ENCODE measurements around the gene RAPGEF6.
"Not testable (repeated sequence)": the region's sequence is repeated elsewhere in the genome, so short reads cannot be mapped to it uniquely, and the experiment has no call there.

Gene RAPGEF6

DNA sequence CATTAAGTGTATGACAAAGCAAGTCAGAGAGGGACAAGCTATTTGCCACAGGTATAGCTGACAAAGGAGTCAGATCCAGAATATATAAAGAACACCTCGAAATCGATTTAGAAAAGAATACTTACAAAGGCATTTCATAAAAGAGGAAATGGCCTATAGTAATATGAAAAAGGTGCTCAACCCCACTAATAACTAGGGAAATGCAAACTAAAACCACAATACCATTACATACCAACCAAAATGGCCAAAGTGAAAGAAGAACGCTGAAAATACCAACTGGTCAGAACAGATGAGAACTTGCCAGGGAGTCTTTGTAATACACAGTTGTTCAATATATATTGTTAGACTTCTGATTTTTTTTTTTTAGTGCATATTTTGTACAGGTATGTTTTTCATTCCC, 218.3 kb downstream of the RAPGEF6 start:
- DNase-seq: no peak

DNA sequence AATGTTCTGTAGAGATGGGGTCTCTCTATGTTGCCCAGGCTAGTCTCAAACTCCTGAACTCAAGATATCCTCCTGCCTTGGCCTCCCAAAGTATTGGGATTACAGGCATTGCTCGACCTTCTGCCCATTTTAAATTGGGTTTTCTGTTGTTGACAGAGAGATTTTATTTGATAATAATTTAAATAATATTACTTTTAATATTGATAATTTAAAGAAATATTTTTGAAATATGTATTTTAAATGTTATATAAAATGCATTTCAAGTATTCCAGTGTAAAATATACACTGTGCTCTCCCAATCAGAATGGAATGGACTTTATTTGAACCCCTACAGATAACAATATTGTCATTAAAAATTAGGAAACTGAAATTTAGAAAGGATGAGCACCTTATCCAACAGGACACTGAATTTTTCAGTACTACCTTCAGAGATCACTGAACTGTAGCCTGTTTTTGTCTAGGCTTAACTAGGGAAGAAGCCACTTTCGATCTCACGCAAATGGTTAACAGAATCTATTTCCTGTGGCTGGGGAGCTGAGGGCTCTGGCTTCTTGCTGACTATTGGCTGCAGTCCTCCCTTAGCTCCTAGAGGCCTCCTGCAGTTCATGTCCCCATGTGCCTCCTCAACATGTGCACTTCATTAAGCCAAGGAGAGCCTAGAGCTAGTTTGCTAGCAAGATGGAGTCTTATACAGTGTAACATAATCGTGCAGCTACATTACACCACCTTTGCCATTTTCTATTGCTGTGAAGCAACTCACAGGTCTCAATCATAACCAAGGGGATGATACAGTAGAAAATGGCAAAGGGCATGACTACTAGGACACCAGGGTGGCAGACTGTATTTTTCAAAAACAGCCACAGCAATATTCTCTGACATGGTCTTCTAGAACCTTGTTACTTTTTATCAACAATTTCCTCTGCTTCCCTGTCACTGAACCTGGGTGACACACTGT, 221.1 kb downstream of the RAPGEF6 start:
- no peak for DNase-seq

DNA sequence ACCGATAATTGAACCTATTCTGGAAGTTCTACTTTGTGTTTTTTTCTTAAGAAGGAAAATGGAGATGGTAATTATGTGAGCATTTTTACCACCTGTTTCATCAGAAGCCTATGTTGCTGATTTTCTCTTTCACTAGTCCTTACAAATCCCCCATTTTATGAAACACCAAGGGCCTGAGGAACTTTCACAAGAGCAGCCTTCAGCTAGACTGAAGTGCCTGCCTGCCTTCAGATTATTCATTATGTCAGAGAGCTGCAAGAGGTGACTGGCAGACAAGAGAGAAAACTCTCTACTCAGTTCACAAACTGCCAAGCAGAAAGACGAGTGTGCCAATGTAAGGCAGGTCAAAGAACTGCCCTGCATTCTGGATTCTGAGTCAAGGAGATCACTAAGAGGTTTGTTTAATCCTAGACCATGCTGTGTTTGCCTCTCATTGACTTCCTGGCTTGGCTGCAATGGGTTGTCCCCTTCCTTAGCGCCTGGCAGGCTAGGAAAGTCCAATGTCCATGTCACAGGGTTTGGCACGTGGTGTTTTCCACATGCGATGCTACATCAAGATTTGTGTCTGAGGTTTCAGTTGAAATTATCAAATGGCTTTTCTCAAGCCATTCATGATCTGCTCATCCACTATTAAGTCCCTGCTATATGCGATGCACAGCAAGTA, 227.9 kb downstream of the RAPGEF6 start:
- DNase-seq: no peak

DNA sequence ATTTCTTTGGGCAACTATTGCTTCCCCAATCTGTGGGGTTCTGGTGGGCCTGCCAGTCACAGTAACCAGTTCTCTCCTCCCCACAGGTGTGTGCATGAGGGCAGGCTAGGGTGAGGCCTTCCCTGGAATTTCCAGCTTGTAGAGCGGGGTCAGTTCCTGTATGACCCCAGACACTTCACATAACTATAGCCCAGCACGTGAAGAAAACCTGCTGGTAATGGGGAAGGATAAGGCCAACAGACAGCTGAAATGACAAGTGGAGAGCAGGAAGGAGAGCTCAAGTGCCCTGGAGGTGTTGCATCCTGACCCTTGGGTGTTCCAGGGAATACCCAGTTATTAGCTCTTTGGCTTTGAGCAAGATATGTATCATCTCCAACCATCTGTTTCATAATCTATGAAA, 229.0 kb downstream of the RAPGEF6 start:
- no peak for DNase-seq

DNA sequence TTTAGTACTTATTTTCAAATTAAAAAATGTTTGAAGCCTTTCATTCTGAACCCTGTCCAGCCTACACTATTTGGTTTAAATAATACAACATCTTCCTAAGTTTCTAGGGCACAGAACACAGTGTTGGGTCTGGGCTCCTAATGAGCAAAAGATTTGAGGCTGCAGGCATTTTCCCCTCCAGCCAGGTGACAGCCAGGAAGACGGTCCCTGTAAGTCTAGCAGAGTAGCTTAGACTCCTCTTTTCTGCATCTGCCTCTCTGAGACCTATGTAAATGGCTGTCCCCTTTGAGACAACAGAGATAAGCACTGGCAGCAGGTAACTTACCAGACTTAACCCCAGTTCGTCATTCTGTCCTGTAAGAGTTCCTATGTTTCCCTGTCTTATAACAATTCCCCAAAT, 229.4 kb downstream of the RAPGEF6 start:
- no peak for DNase-seq

DNA sequence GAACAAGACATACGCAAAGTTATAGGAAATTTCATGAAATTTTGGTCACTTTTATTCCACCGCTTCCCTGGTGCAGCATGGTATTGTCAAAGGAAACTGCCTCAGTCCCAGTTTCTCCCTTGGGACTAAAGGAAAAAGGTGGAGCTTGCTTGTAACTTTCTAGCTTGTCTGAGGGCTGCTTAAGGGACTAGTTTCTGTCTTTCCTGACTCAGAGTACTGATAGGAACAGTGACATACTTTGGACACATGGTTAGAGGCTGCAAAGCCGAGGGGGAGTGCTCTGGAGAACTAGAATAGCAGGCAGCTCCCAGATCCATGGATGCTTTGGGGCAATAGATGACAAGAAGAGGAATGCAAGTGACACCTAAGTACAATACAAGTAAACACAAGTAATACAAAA, 234.4 kb downstream of the RAPGEF6 start:
- DNase-seq: no peak

DNA sequence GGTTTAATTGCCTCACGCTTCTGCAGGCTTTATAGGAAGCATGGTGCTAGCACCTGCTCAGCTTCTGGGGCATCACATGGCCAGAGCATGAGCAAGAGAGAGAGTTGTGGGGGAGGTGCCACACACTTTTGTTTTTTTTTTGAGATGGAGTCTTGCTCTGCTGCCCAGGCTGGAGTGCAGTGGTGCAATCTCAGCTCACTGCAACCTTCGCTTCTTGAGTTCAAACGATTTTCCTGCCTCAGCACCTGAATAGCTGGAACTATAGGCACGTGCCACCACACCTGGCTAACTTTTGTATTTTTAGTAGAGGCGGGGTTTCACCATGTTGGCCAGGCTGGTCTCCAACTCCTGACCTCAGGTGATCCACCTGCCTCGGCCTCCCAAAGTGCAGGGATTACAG, 236.0 kb downstream of the RAPGEF6 start:
- DNase-seq: not testable (repeated sequence)

DNA sequence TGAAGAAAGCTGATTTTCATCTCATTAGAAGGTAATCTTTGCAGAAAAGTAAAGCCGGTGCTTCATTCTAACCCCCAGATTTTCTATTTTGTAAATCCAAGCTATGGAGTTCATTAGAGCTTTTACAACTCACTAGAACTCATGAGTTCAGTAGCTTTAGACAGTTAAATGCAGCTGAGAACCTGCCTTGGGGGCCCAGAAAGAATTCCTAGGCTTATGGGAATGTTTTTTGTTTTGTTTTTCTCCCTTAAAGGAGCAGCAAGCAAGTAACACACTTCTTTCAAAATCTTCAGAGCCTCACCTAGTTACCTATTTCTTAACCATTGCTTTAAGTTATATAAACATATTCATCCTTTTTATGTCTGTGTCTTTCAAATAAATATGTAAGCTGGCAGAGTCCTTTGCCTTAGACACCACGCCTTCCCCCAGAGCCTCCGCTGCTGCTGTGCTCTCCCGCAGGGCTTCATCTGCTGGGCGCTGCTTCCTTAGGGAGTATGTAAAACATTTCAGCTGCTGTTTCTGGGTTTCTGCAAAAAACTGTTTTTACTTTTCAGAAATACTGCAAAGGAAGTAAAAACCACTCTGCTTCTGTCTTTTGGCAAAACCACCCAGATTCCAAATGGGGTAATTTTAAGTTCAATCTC, 238.3 kb downstream of the RAPGEF6 start:
- no peak for DNase-seq

DNA sequence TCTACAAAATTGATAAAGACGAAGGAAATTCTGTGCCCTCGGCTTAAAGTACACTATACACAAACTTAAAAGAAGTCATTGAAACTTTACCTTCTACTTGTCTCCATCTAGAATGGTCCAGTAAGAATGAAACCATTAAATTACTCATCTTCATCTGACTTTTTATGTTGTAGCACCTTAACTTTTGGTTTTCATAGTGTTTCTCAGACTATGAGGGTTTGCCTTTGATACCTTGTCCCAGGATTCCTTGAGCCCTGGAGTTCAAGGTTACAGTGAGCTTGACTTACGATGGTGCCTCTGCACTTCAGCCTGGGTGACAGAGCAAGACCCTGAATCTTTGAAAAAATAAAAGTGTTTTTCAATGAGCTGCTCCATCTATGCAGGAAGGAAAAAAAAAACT, 239.0 kb downstream of the RAPGEF6 start:
- no peak for DNase-seq

DNA sequence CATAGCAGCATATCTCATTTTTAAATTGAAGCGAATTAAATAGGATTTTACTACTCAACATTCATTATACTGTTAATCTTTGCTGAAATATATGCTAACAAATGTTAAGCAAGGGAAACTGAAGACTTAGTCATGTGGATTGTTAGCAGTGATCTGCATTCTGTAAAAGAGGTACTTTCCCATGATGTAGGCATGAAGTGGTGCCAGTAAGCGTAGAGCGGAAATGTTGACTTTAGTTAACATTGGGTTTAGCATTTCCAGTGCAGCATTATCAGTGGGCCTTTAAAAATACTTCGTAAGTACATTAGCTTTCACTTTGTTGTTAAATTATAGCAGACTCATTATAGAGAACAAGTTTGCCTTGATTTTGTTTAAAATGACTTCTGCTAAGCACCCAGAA, 240.9 kb downstream of the RAPGEF6 start:
- DNase-seq: no peak

DNA sequence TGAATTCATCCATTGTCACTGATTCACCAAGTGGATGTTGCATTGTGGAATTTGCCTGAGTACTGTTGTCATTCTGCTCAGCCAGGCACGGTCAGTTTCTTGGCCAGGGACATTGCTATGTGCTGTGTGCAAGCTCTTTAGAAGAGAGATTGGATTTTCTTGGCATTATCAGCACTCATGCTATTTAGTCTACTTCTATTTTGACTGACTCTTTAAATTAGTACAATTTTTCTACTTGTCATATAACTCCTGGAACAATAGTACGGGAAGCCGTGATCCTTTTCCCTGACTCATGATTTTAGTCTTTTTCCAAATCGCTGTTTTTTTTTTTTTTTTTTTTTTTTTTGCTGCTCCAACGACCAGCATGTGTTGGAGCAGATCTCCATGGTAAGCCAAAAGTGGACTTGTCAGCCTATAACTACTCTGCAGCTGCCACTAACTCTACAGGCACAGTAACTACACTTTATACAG, 241.5 kb downstream of the RAPGEF6 start:
- peak; percentile 8 for DNase-seq

DNA sequence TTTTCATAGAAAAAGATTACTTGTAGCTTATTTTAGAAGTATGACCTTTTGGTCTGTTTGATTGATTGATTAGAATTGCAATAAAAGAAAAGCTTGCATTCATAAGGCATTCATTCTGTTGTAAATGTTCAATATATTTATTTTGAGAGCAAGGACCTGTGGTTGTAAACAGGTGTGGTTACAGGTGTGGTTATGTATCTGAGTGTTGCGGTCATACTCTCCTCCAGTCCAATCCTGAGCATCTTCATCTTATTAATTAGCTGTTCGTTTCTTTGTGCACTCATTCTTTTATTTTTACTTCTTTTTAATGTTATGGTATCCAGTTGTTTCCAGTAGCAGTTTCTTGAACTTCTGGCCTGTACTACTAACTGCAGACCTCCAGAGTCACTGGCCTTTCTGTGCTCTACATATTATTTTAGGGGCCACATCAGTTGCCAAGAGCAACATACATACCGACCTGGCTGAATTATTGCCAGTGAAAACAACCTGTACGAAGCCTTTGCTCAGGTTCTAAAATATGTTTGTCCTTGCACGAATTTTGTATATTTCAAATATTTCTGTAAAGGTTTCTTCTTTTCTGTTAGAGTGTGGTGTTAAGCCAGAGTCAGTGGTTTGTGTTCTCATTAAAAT, 242.4 kb downstream of the RAPGEF6 start:
- DNase-seq: no peak

DNA sequence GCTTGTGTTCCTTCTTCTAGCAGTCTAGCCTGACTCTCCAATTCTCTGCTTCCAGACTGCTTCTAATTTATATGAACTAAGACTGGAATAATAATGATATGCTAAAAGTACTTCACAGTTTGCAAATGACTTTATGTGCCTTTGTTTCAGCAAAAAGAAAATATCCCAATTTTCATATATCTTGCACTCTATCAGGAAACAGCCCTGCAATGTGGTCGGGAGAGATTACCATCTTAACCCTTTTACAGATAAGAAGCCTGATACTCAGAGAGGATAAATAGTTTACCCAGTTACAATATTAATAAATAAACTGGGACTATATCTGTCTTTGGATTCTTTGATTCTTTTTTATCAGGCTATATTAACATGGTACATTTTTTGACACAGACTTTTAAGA, 245.2 kb downstream of the RAPGEF6 start:
- DNase-seq: no peak

DNA sequence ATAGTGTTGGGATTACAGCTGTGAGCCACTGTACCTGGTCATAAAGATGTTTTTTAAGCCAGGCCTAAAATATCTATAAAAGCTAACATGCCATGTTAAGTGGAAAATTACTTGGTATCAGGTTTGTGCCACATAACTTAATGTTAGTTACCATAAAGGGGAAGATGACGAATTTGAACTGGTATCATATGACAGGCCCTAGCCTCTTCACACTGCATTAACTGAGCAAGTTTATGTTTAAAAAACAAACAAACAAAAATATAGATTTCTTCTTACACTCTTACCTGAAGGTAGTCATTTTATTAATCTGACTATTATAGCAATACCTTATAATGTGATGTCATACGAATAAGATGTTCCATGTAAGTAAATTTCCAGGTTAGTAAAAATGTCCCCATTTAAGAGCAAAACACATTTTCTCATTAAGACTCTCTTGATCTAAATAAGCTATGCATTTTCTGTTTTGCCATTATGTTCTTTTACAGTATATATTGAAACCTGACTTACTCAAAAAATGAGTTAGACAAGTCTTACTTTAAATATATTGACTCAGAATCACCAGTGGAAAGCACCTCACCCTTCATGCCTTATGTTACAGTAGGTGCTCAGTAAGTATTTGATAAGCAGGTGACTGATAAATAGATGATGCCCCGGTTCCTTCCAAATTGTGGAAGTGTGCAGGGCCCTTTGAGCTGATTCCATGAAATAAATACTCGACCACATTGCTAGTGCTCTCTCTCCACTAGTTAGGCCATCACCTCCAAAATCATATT, 245.7 kb downstream of the RAPGEF6 start:
- no peak for DNase-seq

DNA sequence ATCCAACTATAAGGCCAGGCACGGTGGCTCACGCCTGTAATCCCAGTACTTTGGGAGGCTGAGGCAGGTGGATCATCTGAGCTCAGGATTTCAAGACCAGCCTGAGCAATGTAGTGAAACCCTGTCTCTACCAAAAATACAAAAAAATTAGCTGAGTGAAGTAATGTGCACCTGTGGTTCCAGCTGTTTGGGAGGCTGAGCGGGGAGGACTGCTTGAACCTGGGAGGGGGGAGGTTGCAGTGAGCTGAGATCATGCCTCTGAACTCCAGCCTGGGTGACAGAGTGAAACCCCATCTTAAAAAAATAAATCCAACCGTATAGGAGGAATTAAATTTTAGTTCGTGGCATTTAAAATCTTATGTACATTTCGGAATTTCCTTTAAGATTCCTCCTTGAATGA, 247.8 kb downstream of the RAPGEF6 start:
- no peak for DNase-seq

DNA sequence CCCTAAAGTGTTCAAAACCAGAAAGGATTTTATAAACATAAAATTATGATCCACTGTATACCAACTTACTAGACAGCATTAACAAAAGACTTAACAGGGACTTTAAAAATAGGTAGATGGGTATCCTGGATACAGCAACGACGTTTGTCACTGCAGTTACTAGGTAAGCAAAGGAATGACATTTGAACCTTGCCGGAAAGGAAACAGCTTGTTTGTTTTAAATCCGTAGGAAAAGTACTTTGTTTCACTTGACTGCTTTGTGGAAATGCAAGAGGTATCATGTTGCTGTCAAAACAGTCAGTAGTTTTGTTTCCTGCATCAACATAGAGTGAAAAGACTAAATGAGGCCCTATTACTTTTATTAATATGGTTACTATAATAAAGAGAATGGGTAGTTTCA, 248.2 kb downstream of the RAPGEF6 start:
- DNase-seq: peak; percentile 20

DNA sequence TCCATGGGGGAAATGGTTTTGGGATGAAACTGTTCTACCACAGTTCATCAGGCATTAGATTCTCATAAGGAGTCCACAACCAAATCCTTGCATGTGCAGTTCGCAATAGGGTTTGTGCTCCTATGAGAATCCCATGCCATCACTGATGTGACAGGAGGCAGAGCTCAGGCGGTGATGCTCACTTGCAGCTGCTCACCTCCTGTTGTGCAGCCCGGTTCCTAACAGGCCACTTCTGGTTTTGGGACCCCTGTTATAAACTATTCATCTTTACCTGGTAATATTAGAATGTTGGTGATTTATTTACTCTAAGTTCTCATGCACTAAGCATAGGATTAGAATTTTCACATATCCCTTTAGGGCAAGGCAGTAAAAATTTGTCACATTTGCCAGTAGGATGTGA, 248.9 kb downstream of the RAPGEF6 start:
- DNase-seq: no peak

DNA sequence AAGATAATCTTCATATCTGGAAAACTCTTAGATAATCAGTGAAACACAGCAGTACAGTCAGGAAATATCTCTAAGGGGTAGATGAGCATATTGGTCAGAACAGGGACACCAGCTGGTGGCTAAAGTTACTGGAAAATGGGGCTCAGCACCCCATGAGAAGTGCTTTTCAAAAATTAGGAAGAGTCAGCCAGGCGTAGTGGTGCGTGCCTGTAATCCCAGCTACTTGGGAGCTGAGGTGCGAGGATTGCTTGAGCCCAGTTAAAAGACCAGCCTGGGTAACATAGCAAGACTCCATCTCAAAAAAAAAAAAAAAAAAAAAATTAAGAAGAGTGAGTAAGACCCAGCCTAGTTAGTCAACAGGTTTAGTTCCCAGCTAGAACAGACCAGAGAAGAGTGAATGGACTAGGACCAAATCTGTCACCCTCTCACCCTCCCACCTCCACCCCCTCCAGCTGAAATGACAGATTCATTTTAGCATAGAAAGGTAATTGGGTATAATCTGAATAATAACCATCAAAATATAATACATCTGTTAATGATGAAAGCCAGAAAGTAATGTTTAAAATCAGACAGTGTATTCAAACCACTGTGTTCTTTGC, 250.3 kb downstream of the RAPGEF6 start:
- DNase-seq: no peak

DNA sequence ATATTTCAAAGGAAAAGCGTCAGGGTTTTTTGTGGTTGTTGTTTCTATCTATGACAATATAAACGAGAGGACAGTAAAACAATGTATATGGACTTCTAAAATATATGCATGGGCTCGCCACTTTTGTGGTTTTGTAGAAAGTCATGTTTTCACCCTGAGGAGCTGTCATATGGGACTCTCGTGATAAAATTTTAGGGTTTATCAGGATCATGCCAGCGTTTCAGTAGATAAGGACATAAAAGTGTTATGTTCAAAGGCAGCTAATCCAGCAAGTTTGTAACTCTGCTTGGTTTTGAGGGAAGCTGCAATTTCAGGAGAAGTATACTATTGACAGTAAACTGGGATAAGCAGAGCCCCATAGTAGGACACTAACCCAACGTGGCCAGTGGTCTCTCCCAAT, 250.9 kb downstream of the RAPGEF6 start:
- DNase-seq: no peak

DNA sequence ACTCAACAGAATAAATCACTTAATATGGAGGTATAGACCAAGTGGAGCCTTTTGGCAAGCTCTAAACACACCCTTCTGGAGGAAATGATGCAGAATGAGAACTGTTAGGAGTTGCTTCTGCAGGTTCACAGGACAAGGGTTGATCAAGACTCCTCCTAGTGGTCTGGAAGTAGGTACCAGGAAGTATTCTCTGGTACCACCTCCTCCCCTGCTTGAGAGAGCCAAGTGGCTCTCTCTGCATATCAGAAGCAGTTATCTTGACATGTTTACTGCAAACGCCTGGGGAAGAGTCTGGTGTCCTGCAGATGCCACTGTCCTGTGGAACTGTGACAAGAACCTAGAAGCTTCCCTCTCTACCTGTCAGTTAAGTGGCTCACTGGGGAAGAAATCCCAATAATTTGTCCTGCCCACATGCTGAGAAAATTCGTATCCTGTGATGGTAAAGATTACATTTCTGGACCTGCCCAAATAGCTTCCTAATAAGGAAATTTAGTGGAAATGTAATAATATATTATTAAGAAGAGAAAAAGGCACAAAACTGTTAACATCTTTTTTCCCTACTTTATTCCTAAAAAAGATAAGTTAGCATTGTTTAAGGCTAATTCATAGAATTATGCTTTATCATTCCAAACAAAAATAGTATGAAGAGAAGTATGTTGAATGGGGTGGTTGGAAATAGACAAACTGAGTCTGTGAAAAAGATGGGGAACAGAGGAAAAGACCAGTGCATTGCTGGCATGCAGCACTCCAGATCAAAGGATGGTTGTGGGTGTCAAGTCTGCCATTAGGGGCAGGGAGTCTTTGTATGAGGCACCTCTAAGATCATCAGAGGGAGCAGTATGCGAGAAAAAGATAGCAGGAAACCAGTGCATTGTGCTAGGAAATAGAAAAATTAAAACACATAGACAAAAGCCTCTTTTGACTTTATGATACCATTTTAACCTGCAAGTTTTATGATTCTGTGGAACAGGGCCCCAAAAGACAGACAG, 252.3 kb downstream of the RAPGEF6 start:
- peak; percentile 24 for DNase-seq

DNA sequence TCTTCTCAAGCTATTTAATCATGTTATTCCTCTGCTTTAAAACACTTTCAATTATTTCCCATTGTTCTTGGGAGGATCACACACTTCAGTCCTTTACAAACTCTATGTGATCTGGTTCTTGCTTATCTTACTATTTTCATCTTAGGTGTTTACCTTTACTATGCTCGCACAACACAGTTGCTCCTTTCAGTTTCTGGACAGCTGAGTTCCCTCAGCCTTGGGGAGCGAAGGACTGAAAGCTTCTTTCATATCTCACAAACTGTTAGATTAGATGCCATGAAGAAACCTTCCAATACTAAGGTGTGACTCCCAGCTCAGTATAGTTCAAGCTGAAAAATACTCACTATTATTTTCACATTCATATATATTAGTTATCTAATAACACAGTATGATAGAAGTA, 253.3 kb downstream of the RAPGEF6 start:
- no peak for DNase-seq
